Keratinocyte (primary cell): ENCODE measurements around the gene MAP1LC3B2.

ENCODE experiments used
- CTCF ChIP-seq, 3 experiments: IDR thresholded peaks in 1 of 3; conservative IDR thresholded peaks in 1 of 3; optimal IDR thresholded peaks in 1 of 3; 2 replicates in 2 of 3; 3 replicates in 1 of 3; pipeline versions ENCODE3 to v1.5.1; 2011; ENCODE audit warnings: low read length in 3 of 3, mild to moderate bottlenecking in 3 of 3, moderate library complexity in 2 of 3, control low read depth in 1 of 3, inconsistent platforms in 1 of 3; ENCODE audit not compliant: insufficient read depth in 2 of 3; ENCODE audit errors: extremely low read depth in 1 of 3
- EZH2 ChIP-seq: IDR thresholded peaks from one replicate; pipeline ENCODE4 v1.6.1; 2012; ENCODE audit warnings: inconsistent platforms, mild to moderate bottlenecking, low read length, moderate library complexity

- TF ChIP-seq CTCF (optimal IDR thresholded peaks at IDR 0.05 in 1 of 3, IDR thresholded peaks at IDR 0.05 in 1 of 3, conservative IDR thresholded peaks at IDR 0.05 in 1 of 3; ENCODE audit: extremely low read depth in 1 of 3, insufficient read depth in 2 of 3, low read length in 3 of 3), result no peak
- TF ChIP-seq EZH2, result no peak
These were observed 45.9 kb downstream of the MAP1LC3B2 start for GRCh38 chr12:116604951-116605641.
